MM.1S (cell line): ENCODE data around the gene COX10.

Experiments
- CTCF ChIP-seq: fragments of 300-600 bp; sonication (generic); IDR thresholded peaks from 2 replicates; pipeline ENCODE4 v1.5.1; 2016; ENCODE audit warnings: antibody characterized with exemption, low read length, mixed read lengths
- EZH2 ChIP-seq: fragments of 300-600 bp; sonication (generic); optimal IDR thresholded peaks from 2 replicates; pipeline ENCODE3; 2017; ENCODE audit warnings: low read depth, mild to moderate bottlenecking, antibody characterized with exemption, low read length, mixed read lengths

GRCh38 chr17:14082848-14083247 lies 13.5 kb downstream of the COX10 start:
- TF ChIP-seq CTCF (no peak), EZH2 (no peak)
